ENCODE data around the gene VPS29. TPM values are rescaled to one million over a fixed set of nuclear protein-coding genes. Genes with fewer than 3 reads are reported as not detected.
"Not testable (repeated sequence)": the region's sequence is repeated elsewhere in the genome, so short reads cannot be mapped to it uniquely, and the experiment has no call there.

The VPS29 gene
- total RNA-seq, 6 experiments from 2014 or later, result 98.0 to 116 (median 110) TPM

GRCh38 chr12:110532644-110533043 lies 30.7 kb upstream of the VPS29 start:
- no peak overlapping the region for H3K4me3 Mint-ChIP-seq
- DNase-seq, result no peak
- H3K27me3 Mint-ChIP-seq (ENCODE audit: insufficient read depth), result no peaks in the 10 kb centered on the region
- peaks cover 39% of the 10 kb centered on the region for H3K36me3 Mint-ChIP-seq (ENCODE audit: low read depth)
- TF ChIP-seq CTCF (IDR thresholded peaks at IDR 0.05), result no peak
- no peak overlapping the region for H3K27ac Mint-ChIP-seq
- peaks cover 47% of the 10 kb centered on the region for H3K4me1 Mint-ChIP-seq (ENCODE audit: low read depth)
- no peaks in the 10 kb centered on the region for H3K9me3 Mint-ChIP-seq

GRCh38 chr12:110531741-110532333 lies 29.9 kb upstream of the VPS29 start:
- peaks cover 39% of the 10 kb centered on the region for H3K4me1 Mint-ChIP-seq (ENCODE audit: low read depth)
- peak overlapping the region; percentile 48 for H3K27ac Mint-ChIP-seq
- H3K9me3 Mint-ChIP-seq, result no peaks in the 10 kb centered on the region
- H3K36me3 Mint-ChIP-seq (ENCODE audit: low read depth), result peaks cover 34% of the 10 kb centered on the region
- TF ChIP-seq CTCF (IDR thresholded peaks at IDR 0.05), result no peak
- H3K27me3 Mint-ChIP-seq (ENCODE audit: insufficient read depth), result no peaks in the 10 kb centered on the region
- peak; percentile 59 for DNase-seq
- H3K4me3 Mint-ChIP-seq, result no peak overlapping the region; the same call in 1 of the 2 replicates

- Mint-ChIP-seq H3K36me3 (ENCODE audit: low read depth) (peaks cover 26% of the 10 kb centered on the region), H3K4me1 (ENCODE audit: low read depth) (peaks cover 33% of the 10 kb centered on the region), H3K4me3 (no peak overlapping the region), H3K27me3 (ENCODE audit: insufficient read depth) (no peaks in the 10 kb centered on the region), H3K27ac (no peak overlapping the region), H3K9me3 (no peaks in the 10 kb centered on the region)
- no peak for DNase-seq
- no peak for TF ChIP-seq CTCF (IDR thresholded peaks at IDR 0.05)
Observed at GRCh38 chr12:110530511-110530910, 28.6 kb upstream of the VPS29 start.

DNA sequence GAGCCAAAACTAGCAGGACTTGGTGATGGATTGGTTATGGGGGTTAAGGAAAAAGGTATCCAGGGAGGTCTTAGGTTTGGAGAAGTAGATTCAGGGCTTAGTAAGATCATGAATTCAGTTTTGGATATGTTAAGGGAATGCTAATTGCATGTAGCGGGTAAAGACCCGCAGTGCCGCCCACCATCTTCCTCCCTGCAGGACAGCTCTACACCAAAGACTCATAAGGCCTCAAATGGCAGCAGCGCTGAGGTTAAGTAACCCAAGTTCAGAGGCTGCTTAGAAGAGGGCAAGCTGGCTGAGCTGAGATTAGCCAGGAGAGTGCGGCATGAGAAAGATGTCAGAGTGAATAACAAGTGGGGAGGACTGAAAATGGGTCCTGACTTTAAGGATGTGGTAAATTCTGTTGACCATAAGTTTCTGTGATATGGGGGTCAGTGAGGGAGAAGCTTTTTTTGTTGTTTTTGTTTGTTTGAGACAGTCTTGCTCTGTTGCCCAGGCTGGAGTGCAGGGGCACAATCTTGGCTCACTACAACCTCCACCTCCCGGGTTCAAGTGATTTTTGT lies 26.4 kb upstream of the VPS29 start:
- H3K27me3 Mint-ChIP-seq (ENCODE audit: insufficient read depth), result peaks cover 2% of the 10 kb centered on the region; the same call in 1 of the 2 replicates
- no peak overlapping the region for H3K27ac Mint-ChIP-seq
- H3K4me1 Mint-ChIP-seq (ENCODE audit: low read depth), result peaks cover 19% of the 10 kb centered on the region
- no peak overlapping the region for H3K4me3 Mint-ChIP-seq
- peaks cover 19% of the 10 kb centered on the region for H3K36me3 Mint-ChIP-seq (ENCODE audit: low read depth)
- H3K9me3 Mint-ChIP-seq, result no peaks in the 10 kb centered on the region
- TF ChIP-seq CTCF (IDR thresholded peaks at IDR 0.05), result no peak
- DNase-seq, result no peak

GRCh38 chr12:110520876-110521712 lies 19.2 kb upstream of the VPS29 start:
- not testable (repeated sequence) for H3K4me1 Mint-ChIP-seq (ENCODE audit: low read depth); DNase-seq; H3K36me3 Mint-ChIP-seq (ENCODE audit: low read depth); H3K9me3 Mint-ChIP-seq; H3K27ac Mint-ChIP-seq; H3K27me3 Mint-ChIP-seq (ENCODE audit: insufficient read depth); H3K4me3 Mint-ChIP-seq

DNA sequence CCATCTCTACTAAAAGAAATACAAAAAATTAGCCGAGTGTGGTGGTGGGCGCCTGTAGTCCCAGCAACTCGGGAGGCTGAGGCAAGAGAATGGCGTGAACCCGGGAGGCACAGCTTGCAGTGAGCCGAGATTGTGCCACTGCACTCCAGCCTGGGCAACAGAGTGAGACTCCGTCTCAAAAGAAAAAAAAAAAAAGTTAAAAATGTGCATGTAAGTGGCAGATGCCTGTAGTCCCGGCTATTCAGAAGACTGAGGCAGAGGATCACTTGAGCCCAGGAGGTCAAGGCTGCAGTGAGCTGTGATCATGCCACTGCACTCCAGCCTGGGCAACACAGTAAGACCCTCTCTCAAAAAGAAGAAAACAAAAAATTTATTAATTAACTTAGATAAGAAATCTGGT lies 16.1 kb upstream of the VPS29 start:
- H3K36me3 Mint-ChIP-seq (ENCODE audit: low read depth); H3K27ac Mint-ChIP-seq; H3K4me3 Mint-ChIP-seq; DNase-seq; H3K4me1 Mint-ChIP-seq (ENCODE audit: low read depth); H3K27me3 Mint-ChIP-seq (ENCODE audit: insufficient read depth); H3K9me3 Mint-ChIP-seq: not testable (repeated sequence)
